HK-2 (cell line): ENCODE data around the gene IL18.
"Not testable (repeated sequence)": the region's sequence is repeated elsewhere in the genome, so short reads cannot be mapped to it uniquely, and the experiment has no call there.

ENCODE experiments used
- DNase-seq: peaks from one replicate; pipeline ENCODE4 v3.0.0-alpha.2; 2018; ENCODE audit not compliant: unreplicated experiment

The IL18 gene

DNA sequence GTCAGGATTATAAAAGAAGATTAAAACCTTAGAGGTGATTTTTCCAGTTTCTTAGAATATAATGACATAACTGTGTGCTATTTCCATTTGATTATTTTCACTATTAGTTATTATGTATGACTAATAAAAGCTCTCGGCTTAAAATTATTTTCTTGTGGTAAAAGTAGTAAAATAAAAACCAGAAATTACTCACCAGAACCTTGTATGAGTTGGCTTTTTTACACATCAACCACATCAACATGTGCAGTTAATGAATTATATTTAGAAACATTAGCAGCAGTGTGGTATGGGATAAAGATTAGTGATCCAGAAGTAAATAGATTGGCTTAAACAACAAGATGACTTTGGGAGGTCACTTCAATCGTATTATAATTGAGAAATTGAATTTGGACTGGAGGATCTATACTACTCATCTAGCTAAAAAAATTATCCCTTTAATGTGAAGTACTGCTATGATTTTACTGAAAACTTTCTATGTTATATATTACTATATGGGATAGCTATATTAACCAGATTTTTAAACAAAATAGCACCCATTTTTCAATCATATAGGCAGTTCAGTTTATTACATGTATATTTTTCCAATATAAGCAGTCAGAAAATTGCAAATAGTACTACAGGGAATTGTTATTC, 8.6 kb upstream of the IL18 start:
- no peak for DNase-seq

- DNase-seq, result no peak
Observed at GRCh38 chr11:112167145-112167544, 3.3 kb upstream of the IL18 start, which contains the start of gene TEX12. Gene TEX12 (plus strand): TSS chr11:112167372. CDS start chr11:112169269, 1,897 bp downstream.

DNA sequence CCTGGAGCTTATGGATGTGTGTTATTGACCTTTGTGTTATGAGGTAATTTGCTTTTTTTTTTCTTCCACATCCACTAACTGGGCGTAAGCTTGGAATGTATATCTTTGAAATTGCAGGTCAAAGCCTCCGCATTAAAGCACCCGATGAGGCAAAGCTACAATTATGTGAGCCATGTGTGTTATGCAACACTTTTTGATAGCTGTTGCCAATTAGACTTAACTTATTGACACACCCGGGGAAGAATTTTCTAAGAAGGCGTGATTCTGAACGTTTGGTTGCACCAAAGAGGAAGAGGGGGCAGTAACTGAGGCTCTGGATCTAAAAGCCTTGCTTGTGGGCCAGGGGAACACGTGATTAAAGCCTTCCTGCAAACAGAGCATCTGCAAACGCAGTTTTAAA, 2.7 kb upstream of the IL18 start:
- no peak for DNase-seq

GRCh38 chr11:112165049-112165448, 1.2 kb upstream of the IL18 start:
- no peak for DNase-seq

- no peak for DNase-seq
Observed at GRCh38 chr11:112162761-112163546, 940 bp downstream of the IL18 start.

DNA sequence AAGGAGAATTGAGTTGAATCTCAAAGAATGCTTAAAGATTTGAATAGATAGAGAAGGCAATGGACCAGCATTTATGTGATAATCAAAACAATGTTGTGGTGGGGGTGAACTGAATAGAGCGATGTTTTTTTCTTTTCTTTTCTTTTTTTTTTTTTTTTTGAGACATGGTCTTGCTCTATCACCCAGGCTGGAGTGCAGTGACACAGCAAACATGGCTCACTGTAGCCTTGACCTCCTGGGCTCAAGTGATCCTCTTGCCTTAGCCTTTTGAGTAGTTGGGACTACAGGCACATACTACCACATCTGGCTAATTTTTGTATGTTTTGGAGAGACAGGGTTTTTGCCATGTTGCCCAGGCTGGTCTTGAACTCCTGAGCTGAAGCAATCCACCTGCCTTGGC, 1.7 kb downstream of the IL18 start:
- DNase-seq, result not testable (repeated sequence)

DNA sequence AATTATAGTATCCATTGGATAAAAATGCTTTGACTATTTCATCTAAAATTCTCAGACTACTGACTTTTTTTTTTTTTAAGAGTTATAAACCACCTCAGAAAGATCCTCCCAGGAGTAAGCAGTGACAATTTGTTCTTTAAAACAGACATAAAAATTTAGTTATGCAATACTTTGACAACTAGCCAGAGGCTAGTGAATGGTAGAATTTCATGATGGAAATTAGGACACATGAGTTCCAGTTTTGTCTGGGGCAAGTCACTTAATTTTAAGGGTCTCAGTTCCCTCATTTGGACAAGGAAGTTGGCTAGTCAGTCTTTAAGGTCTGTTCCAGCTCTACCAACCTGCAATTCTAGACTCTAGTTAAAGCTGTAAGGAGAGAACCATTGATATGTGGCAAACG, 2.9 kb downstream of the IL18 start:
- no peak for DNase-seq

GRCh38 chr11:112160091-112160848, 3.6 kb downstream of the IL18 start:
- no peak for DNase-seq

DNA sequence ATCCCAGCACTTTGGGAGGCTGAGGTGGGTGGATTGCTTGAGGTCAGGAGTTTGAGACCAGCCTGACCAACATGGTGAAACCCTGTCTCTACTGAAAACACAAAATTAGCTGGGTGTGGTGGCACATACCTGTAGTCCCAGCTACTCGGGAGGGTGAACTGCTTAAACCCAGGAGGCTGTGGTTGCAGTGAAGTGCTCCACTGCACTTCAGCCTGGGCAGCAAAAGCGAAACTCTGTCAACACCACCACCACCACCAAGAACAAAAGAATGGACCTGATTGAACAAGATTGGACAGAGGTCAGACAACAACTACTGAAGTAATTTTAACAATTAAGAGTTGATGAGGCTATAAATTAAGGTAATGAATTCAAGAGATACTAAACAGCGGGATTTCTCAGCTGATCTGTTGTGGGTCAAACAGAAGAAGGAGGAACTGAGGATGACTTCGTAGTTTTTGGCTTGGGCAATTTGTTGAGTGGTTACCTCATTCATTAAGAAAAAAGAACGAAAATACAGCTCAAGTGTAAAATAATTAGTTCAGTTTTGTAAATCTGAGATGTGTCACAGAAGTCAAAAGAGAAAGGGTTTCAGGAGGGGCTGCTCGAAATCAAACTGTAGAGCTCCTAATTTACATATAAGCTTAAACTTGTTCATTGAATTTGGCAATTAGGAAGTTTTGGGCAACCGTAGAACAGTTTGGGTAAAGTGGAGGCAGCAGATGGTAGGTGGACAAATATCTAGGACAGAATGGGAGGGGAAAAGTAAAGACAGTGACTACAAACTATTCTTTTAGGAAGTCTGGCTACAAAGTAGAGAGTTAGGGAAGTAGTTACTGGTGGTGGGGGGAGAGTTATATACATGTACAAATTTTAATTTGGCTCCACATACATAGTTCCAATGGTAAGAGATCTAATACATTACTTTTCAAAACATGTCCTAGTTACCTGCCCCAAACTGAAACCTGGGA, 4.5 kb downstream of the IL18 start:
- DNase-seq, result no peak

- DNase-seq, result peak; percentile 37
Observed at GRCh38 chr11:112156956-112157766, 6.7 kb downstream of the IL18 start.

DNA sequence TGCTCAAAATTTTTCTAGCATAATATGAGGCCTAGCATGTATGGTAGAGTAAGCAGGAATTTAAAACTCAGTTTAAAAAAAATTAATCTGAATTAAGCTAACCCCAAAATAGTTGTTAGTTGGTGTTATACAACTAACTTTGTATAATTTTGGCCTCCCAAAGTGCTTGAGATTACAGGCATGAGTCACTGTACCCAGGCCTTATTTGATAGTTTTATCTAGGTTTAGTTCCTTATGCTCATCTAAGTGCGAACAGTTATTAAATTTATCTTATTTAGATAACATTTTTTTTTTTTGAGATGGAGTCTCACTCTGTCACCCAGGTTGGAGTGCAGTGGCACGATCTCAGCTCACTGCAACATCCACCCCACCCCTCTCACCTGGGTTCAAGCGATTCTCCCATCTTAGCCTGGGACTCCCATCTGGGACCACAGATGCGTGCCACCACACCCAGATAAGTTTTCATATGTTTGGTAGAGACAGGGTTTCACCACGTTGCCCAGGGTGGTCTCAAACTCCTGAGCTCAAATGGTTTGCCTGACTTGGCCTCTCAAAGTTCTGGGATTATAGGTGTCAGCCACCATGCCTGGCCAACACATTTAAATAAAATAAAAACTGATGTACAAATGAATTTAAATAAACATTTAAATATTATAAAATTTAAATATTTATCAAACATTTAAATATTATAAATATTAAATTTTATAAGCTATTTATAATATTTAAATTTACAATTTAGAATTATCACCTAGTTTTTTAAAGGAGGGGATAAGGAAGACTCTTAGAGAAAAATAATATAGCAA, 7.5 kb downstream of the IL18 start:
- DNase-seq, result no peak

DNA sequence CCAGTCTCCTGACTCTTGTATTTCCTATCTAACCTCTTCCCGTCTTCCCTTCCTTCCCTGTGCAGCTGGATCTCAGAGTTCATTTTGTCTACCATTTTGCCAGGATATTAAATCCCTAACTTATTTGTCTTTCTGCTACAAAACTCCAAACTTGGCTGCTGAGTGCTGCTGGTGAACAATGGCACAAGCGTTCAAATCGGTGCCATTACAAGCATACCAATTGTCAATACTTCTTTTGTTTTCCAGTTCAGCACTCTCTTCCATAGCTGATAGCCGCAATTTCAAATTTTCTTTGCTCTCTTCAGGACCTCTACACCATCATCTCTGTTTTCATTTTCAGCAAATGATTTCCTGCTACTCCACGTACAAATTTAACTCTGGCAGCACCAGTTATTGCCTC, 13.4 kb downstream of the IL18 start:
- no peak for DNase-seq

DNA sequence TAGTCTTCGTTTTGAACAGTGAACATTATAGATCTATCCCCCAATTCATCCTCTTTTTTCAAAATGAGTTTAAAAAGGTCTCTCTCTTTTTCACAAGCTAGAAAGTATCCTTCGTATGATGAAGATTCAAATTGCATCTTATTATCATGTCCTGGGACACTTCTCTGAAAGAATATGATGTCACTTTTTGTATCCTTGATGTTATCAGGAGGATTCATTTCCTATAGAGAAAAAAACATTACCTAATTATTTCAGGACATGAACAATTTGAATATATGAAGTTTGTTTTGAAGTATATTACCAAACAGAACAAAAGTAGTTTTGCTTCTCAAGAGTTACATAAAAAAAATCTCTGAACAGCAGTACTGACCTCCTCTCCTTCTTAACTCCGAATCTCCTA, 20.3 kb downstream of the IL18 start:
- DNase-seq, result no peak

DNA sequence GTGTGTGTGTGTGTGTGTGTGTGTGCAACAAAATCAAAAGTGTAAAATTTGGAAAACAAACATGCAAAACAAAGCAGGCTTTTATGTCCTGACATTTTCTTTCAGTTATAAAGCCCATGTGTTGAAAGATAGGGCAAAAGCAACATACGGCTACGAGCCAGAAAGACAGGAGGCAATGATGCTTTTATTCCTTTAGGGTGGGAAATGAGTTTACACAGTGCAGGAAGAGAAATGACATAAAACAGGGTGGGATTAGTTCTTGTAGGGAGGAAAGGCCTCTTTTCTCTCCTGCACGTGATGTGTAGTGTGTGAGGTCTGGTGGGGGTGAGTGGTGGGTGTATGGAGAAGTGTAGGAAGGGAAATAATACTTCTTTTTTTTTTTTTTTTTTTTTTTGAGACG, 29.4 kb downstream of the IL18 start:
- no peak for DNase-seq

- no peak for DNase-seq
Observed at GRCh38 chr11:112132737-112133136, 31.2 kb downstream of the IL18 start.

DNA sequence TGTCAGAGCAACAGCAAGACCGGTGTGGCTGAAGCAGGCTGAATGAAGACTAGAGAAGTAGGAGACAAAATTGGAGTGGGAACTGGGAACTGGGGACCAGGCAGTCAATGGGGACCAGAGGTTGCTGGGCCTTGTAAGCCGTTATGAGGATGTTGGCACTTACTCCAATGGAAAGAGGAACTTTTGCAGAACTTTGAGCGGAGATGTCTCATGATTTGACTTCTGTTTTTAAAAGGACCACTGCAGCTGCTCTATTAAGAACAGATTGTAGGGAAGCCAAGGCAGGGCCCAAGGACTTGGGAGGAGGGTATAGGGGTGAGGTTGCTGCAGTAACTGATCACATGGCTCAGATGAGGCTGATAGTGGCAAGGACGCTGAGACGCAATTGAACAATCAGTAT, 34.2 kb downstream of the IL18 start:
- no peak for DNase-seq

- DNase-seq, result peak; percentile 41
Observed at GRCh38 chr11:112128483-112129121, 35.3 kb downstream of the IL18 start.

DNA sequence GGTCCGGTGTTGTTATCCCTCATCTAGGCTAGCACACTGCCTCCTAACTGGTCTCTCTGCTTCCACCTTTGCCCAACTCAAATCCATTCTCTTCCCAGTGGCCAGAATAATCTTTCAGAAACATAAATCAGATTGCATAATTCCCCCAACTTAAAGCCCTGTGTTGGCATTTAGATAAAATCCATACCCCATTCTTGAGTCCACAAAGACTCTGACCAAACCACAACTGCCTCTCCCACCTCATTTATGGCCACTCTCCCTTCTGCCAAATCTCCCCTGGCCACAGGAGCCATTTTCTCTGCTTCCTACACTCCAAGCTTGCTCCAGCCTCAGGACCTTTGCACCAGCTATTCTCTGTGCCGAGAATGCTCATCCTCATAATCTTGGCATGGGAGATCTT, 36.8 kb downstream of the IL18 start:
- DNase-seq, result no peak

DNA sequence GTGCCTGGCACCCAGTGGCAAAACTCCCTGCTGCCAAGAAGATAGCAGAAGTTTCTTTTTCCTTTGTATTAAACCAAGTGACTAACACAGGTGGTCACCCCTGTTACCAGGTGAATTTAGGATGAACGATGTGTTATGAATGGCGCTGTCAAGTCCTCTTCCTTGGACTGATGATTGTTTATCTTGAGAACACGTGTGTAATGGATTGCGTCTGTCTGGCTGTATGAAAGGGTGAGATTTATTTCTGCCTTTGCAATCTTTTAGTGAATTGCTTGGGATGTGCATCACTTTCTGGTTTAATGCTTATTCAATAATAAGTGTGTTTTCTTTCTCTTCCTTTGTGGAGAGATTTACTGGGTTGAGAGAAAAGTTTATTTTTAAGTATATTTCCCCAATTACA, 40.8 kb downstream of the IL18 start:
- no peak for DNase-seq
